Measurements from ENCODE around the gene PRPF40B. TPM values are rescaled to one million over a fixed set of nuclear protein-coding genes. Genes with fewer than 3 reads are reported as not detected.

The PRPF40B gene
- total RNA-seq, 1 donor from 2014 or later, result 18.1 TPM

DNA sequence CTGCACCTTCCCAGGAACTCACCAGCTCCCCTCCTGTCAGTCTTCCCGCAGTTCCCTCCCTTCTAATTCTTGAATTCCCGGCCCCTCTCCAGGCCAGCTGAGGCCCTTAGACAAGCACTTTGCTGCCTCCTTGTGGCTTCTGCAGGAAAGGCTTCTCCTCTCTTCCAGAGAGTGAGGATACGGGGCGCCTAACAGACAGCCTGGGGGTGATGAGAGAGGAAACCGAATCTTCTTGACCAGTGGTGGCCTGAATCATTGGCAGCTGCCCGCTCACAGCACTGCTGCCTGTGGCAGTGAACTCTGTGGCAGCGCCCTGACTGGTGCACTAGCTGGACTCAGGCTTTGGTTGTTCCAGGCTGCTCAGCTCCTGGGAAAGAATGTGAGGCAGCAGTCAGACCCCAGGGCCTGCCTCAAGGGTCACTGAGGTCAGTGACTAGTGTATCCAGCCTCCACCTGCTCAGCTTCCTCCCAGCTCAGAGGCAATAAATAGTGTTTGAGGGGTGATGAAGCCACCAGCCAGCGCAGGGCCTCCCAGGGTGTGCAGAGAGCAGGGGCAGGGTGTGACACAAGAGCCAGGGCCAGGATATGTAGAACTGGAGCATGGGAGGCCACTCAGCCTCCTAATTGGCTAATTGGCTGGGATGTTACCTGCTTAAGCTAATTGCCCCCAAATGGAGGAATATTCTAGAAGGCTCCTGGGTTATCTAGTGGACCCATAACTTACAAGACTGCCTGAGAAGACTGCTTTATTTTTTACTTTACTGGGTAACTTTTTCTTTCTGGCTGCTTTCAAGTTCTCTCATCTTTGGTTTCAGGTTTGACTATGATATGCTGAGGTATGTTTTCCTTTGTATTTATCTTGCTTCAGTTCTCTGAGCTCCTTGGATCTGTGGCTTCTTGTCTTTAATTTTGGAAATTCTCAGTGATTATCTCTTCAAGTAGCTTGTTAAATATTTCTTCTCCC lies 42.5 kb upstream of the PRPF40B start:
- Histone ChIP-seq H3K36me3 (no peaks in the 10 kb centered on the region), H4K20me1 (ENCODE audit: low read depth) (peaks cover 20% of the 10 kb centered on the region), H3F3A (ENCODE audit: low read depth) (peaks cover 44% of the 10 kb centered on the region), H3K4me2 (peak overlapping the region; percentile 77), H3K9me3 (ENCODE audit: low read depth) (no peaks in the 10 kb centered on the region), H3K27ac (peak overlapping the region; percentile 72), H3K9ac (no peak overlapping the region), H3K4me3 (peak overlapping the region; percentile 28), H3K27me3 (no peaks in the 10 kb centered on the region), H3K79me2 (ENCODE audit: low read depth) (peaks cover 15% of the 10 kb centered on the region), H3K4me1 (peaks cover 31% of the 10 kb centered on the region), H2AFZ (replicated peaks) (no peak overlapping the region)
- Mint-ChIP-seq H3K4me3 (peak overlapping the region; percentile 10), H3K27me3 (ENCODE audit: insufficient read depth, low read depth) (peaks cover 5% of the 10 kb centered on the region), H3K36me3 (peaks cover 8% of the 10 kb centered on the region), H3K9me3 (no peaks in the 10 kb centered on the region), H3K27ac (peak overlapping the region; percentile 82), H3K4me1 (peaks cover 33% of the 10 kb centered on the region)
- peak; percentile 95 for DNase-seq (ENCODE audit: low spot score)
- TF ChIP-seq, protein P1, sequence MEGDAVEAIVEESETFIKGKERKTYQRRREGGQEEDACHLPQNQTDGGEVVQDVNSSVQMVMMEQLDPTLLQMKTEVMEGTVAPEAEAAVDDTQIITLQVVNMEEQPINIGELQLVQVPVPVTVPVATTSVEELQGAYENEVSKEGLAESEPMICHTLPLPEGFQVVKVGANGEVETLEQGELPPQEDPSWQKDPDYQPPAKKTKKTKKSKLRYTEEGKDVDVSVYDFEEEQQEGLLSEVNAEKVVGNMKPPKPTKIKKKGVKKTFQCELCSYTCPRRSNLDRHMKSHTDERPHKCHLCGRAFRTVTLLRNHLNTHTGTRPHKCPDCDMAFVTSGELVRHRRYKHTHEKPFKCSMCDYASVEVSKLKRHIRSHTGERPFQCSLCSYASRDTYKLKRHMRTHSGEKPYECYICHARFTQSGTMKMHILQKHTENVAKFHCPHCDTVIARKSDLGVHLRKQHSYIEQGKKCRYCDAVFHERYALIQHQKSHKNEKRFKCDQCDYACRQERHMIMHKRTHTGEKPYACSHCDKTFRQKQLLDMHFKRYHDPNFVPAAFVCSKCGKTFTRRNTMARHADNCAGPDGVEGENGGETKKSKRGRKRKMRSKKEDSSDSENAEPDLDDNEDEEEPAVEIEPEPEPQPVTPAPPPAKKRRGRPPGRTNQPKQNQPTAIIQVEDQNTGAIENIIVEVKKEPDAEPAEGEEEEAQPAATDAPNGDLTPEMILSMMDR (IDR thresholded peaks at IDR 0.05), result peak; percentile 95
- TF ChIP-seq EZH2phosphoT487 (IDR thresholded peaks at IDR 0.05) (no peak), EZH2 (IDR thresholded peaks at IDR 0.05) (no peak)

DNA sequence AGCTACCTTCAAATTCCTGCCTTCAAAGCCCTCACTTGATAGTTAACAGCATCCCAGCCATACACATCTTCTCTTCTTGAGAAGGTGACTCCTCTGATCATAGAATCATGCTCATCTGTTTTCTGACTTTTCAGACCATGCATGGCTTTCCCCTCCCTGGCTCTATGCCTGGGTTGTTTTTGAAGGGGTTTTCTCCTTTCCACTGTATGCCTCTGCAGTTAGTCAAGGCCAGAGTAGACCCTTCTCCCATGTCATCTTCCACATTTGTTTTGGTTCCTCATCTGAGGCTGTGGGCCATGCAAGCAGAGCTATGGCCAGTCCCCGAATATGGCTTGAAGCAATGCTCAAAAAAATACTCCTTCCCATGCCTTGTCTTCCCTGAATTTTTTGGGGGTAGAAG lies 41.2 kb upstream of the PRPF40B start:
- no peaks in the 10 kb centered on the region for H3K36me3 ChIP-seq
- peaks cover 44% of the 10 kb centered on the region for H3F3A ChIP-seq (ENCODE audit: low read depth)
- no peak for TF ChIP-seq EZH2 (IDR thresholded peaks at IDR 0.05)
- TF ChIP-seq, protein P1 (IDR thresholded peaks at IDR 0.05), result no peak
- no peak for TF ChIP-seq EZH2phosphoT487 (IDR thresholded peaks at IDR 0.05)
- H3K4me3 Mint-ChIP-seq, result no peak overlapping the region
- peaks cover 33% of the 10 kb centered on the region for H3K4me1 Mint-ChIP-seq
- no peaks in the 10 kb centered on the region for H3K9me3 ChIP-seq (ENCODE audit: low read depth)
- no peak for DNase-seq (ENCODE audit: low spot score)
- no peak overlapping the region for H3K27ac ChIP-seq
- H3K36me3 Mint-ChIP-seq, result peaks cover 11% of the 10 kb centered on the region
- H3K79me2 ChIP-seq (ENCODE audit: low read depth), result peaks cover 15% of the 10 kb centered on the region
- no peak overlapping the region for H3K27ac Mint-ChIP-seq
- H3K9me3 Mint-ChIP-seq, result no peaks in the 10 kb centered on the region
- H3K27me3 ChIP-seq, result no peaks in the 10 kb centered on the region
- H3K4me1 ChIP-seq, result peaks cover 31% of the 10 kb centered on the region
- peaks cover 5% of the 10 kb centered on the region for H3K27me3 Mint-ChIP-seq (ENCODE audit: insufficient read depth, low read depth)
- H3K4me3 ChIP-seq, result no peak overlapping the region
- H2AFZ ChIP-seq (replicated peaks), result no peak overlapping the region
- H3K4me2 ChIP-seq, result no peak overlapping the region
- H4K20me1 ChIP-seq (ENCODE audit: low read depth), result peaks cover 20% of the 10 kb centered on the region
- H3K9ac ChIP-seq, result no peak overlapping the region

DNA sequence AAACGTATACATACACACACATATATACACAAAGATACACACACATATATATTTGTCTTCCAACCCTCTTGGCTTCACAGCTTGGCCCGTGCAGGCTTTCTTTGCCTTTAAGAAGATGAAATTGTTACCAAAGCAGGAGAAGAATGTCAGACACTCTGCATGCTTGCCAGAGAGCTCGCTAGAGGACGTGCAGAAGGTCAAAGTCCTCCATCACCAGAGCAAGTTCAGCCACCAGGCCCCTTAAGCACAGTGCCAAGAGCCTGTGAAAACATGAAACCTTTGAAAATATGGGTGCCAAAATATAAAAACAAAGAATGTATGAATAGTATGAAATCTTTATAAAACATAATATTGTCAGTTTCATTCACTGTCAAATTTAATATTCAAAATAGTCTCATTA lies 40.5 kb upstream of the PRPF40B start:
- Histone ChIP-seq H3K4me3 (no peak overlapping the region), H3K79me2 (ENCODE audit: low read depth) (peaks cover 15% of the 10 kb centered on the region), H3K9ac (no peak overlapping the region), H3K9me3 (ENCODE audit: low read depth) (no peaks in the 10 kb centered on the region), H3F3A (ENCODE audit: low read depth) (peaks cover 40% of the 10 kb centered on the region), H3K27ac (no peak overlapping the region), H3K36me3 (no peaks in the 10 kb centered on the region), H3K27me3 (no peaks in the 10 kb centered on the region), H4K20me1 (ENCODE audit: low read depth) (peaks cover 20% of the 10 kb centered on the region), H3K4me2 (no peak overlapping the region), H2AFZ (replicated peaks) (no peak overlapping the region), H3K4me1 (peaks cover 31% of the 10 kb centered on the region)
- H3K27me3 Mint-ChIP-seq (ENCODE audit: insufficient read depth, low read depth), result peaks cover 5% of the 10 kb centered on the region
- H3K9me3 Mint-ChIP-seq, result no peaks in the 10 kb centered on the region
- H3K4me3 Mint-ChIP-seq, result no peak overlapping the region
- TF ChIP-seq EZH2 (IDR thresholded peaks at IDR 0.05), result no peak
- TF ChIP-seq EZH2phosphoT487 (IDR thresholded peaks at IDR 0.05), result no peak
- TF ChIP-seq, protein P1 (IDR thresholded peaks at IDR 0.05), result no peak
- DNase-seq (ENCODE audit: low spot score), result no peak
- H3K27ac Mint-ChIP-seq, result no peak overlapping the region
- H3K36me3 Mint-ChIP-seq, result peaks cover 11% of the 10 kb centered on the region
- H3K4me1 Mint-ChIP-seq, result peaks cover 32% of the 10 kb centered on the region

All from neural progenitor cell (in vitro differentiated cells).